ENCODE results near the gene ENTHD1.
A peak's percentile ranks its signal among the peaks of the same experiment; 100 is the strongest.

Gene ENTHD1

DNA sequence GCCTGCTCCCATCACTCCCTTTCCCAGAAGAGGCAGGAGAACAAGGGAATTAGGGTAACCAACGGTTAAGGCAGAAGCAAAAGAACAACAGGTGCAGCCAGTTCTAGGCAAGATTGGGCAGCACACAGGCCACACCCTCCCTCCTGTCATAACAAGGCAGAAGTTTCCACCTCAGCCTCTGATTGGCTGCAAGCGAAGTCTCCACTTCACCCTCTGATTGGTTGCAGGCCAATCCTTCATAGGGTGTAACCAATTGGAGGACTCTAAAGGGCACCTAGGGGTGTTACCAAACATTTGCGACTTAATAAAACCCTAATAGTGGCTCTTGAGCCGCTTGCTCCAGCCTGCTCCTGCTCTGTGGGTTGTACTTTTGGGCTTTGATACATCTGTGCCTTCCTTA, 169.2 kb downstream of the ENTHD1 start:
- DNase-seq (ENCODE audit: low read depth): peak; percentile 29
- no peak for TF ChIP-seq CTCF (IDR thresholded peaks at IDR 0.05; ENCODE audit: insufficient read depth, low read depth, low read length, missing control alignments)
- no peak overlapping the region for H3K4me3 ChIP-seq (ENCODE audit: low read depth, low read length)

GRCh38 chr22:39723899-39724351, 169.6 kb downstream of the ENTHD1 start:
- no peak for DNase-seq (ENCODE audit: low read depth)
- no peak overlapping the region for H3K4me3 ChIP-seq (ENCODE audit: low read depth, low read length)
- no peak for TF ChIP-seq CTCF (IDR thresholded peaks at IDR 0.05; ENCODE audit: insufficient read depth, low read depth, low read length, missing control alignments)

- H3K4me3 ChIP-seq (ENCODE audit: low read depth, low read length): no peak overlapping the region
- TF ChIP-seq CTCF (IDR thresholded peaks at IDR 0.05; ENCODE audit: insufficient read depth, low read depth, low read length, missing control alignments): no peak
- no peak for DNase-seq (ENCODE audit: low read depth)
Measured at GRCh38 chr22:39723463-39723862, 170.1 kb downstream of the ENTHD1 start.

GRCh38 chr22:39722501-39722900, 171.1 kb downstream of the ENTHD1 start:
- TF ChIP-seq CTCF (IDR thresholded peaks at IDR 0.05; ENCODE audit: insufficient read depth, low read depth, low read length, missing control alignments): no peak
- no peak overlapping the region for H3K4me3 ChIP-seq (ENCODE audit: low read depth, low read length)
- DNase-seq (ENCODE audit: low read depth): no peak

DNA sequence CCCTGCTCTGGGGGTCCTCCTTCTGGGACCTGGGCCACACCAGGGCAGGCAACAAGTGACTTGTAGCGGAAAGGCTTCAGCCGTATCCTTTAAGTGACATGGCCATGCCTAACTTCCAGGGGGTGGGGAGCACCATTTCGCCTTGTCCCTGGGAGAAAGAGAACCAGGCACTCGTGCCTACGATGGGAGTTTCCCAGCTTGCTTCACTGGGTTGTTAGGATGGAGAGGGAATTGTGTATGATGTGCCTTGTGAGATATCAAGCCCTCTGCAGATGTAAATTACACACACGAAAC, 171.6 kb downstream of the ENTHD1 start:
- TF ChIP-seq CTCF (IDR thresholded peaks at IDR 0.05; ENCODE audit: insufficient read depth, low read depth, low read length, missing control alignments): no peak
- DNase-seq (ENCODE audit: low read depth): no peak

DNA sequence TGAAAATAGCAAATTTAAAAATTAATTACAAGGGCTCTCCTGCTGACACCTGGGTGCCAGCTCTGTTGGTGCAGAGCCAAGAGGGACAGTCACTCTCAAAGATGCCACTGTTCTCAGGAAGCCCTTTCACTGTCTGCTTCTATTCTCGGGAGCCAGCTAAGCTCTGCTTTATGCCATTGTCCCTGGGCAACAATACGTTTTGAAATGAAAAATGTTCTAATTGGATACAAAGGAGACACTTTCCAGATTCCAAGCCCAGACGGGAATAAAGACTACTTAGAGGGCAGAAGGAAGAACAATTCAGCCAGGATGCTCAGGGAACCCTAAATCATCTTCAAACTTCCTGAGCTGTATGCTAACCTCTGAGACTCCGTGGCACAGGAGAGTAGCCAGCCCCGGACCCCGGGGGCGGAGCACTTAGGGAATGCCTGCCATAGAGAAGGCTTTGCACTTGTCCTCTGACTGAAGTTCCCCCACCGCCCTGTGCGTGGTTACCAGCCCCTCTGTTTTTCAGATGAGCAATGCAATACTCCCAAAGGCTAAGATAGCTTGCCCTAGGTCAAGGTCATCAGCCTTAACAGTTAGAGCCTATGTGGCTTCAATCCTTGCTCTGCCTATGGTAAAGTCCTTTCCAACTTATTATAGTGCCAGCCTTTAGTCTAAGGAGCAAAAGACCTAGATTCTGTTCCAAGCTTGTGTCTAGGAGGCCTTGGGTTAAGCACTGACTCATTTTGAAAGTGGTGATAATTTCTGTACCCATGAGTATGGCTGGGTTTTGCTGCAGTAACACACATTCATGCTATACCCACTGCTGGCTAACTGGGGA, 172.1 kb downstream of the ENTHD1 start:
- no peak for TF ChIP-seq CTCF (IDR thresholded peaks at IDR 0.05; ENCODE audit: insufficient read depth, low read depth, low read length, missing control alignments)
- H3K4me3 ChIP-seq (ENCODE audit: low read depth, low read length): no peak overlapping the region
- no peak for DNase-seq (ENCODE audit: low read depth)

More for the DNA sequence above, 171.6 kb downstream of the ENTHD1 start:
- H3K4me3 ChIP-seq (ENCODE audit: low read depth, low read length): no peak overlapping the region
